K562 (cell line): ENCODE results near the gene SUPT3H. TPM values are rescaled to one million over a fixed set of nuclear protein-coding genes. Genes with fewer than 3 reads are reported as not detected.

Experiments used
- HNRNPK ChIP-seq: fragments of 200-400 bp; formaldehyde crosslinking; IDR thresholded peaks from one replicate; pipeline ENCODE4 v1.6.1; 2018; ENCODE audit warnings: mild to moderate bottlenecking, low read depth, low read length; ENCODE audit not compliant: poor library complexity, severe bottlenecking
- KDM4B ChIP-seq, 2 experiments: fragments of 450-650 bp in 1 of 2; sonication (generic) in 1 of 2; IDR thresholded peaks; 2 replicates each; pipeline ENCODE4 v1.6.1; 2016 to 2017; ENCODE audit warnings: borderline replicate concordance in 2 of 2, antibody characterized with exemption in 1 of 2, low read depth in 1 of 2, mild to moderate bottlenecking in 1 of 2
- KLF6 ChIP-seq: fragments of 250-450 bp; sonication (Bioruptor Pico); IDR thresholded peaks from 2 replicates; pipeline ENCODE4 v1.4.0; 2020; ENCODE audit warnings: mild to moderate bottlenecking, moderate library complexity, borderline replicate concordance
- LARP7 ChIP-seq: fragments of 450-650 bp; IDR thresholded peaks from 2 replicates; pipeline ENCODE4 v1.6.1; 2016
- NELFE ChIP-seq: IDR thresholded peaks from 2 replicates; pipeline ENCODE4 v1.6.1; 2011; ENCODE audit warnings: mild to moderate bottlenecking; ENCODE audit not compliant: insufficient read depth, insufficient read length
- POLR2H ChIP-seq: IDR thresholded peaks from 2 replicates; pipeline ENCODE4 v1.6.1; 2016; ENCODE audit warnings: missing genetic modification characterization, low read depth, mild to moderate bottlenecking, control low read depth, missing compliant biosample characterization, moderate library complexity
- SREBF1 ChIP-seq: fragments of 150-350 bp; IDR thresholded peaks from 2 replicates; pipeline ENCODE4 v1.6.1; 2014; ENCODE audit warnings: antibody characterized with exemption, low read depth, low read length, borderline replicate concordance
- TGIF2 ChIP-seq: sonication (generic); formaldehyde crosslinking; IDR thresholded peaks from 2 replicates; pipeline ENCODE4 v1.8.1; 2022; ENCODE audit warnings: mild to moderate bottlenecking, missing genetic modification reagents, moderate library complexity
- ZEB2 ChIP-seq: fragments of 450-650 bp; IDR thresholded peaks from 2 replicates; pipeline ENCODE4 v1.6.1; 2016
- ZNF830 ChIP-seq: fragments of 250-450 bp; sonication (Bioruptor Pico); IDR thresholded peaks from 2 replicates; pipeline ENCODE4 v1.5.0; 2021; ENCODE audit warnings: mild to moderate bottlenecking
- polyA plus RNA-seq, 8 experiments: library from polyadenylated mRNA; depleted of rRNA in 4 of 8; stranded (reverse) in 5 of 8; unstranded in 3 of 8; fragments of >200 nt; fragmentation: Nextera tagmentation in 2 of 8; fragmentation: Illumina TruSeq in 1 of 8; extraction: Ambion mirVana in 2 of 8; extraction: Trizol in 1 of 8; gene quantifications; 2 replicates each; pipeline versions ENCODE4 v1.2.1 to v1.2.3, GENCODE V29; 2011 to 2014; ENCODE audit warnings: inconsistent platforms in 1 of 8, missing spikeins in 1 of 8
- total RNA-seq, 7 experiments: library from RNA; depleted of rRNA in 6 of 7; stranded (reverse); fragments of >200 nt in 6 of 7; fragmentation: Illumina TruSeq in 2 of 7; extraction: Trizol in 2 of 7; gene quantifications; 2 replicates each; pipeline versions ENCODE4 v1.2.1 to v1.2.3, GENCODE V29; 2011 to 2021; ENCODE audit warnings: low replicate concordance in 1 of 7
- TF ChIP-seq, protein P1 (sequence below): fragments of 250-450 bp; sonication (Bioruptor Pico); IDR thresholded peaks from 2 replicates; pipeline ENCODE4 v1.4.0; 2020
- TF ChIP-seq, protein P2 (sequence below): fragments of 250-450 bp; sonication (Bioruptor Pico); IDR thresholded peaks from 2 replicates; pipeline ENCODE4 v1.4.0; 2020
- TF ChIP-seq, protein P3 (sequence below): fragments of 450-650 bp; formaldehyde crosslinking; conservative IDR thresholded peaks from 2 replicates; pipeline ENCODE4 v1.4.0; 2022; ENCODE audit warnings: mild to moderate bottlenecking, missing genetic modification characterization
- TF ChIP-seq, protein P4 (sequence below): fragments of 450-650 bp; formaldehyde crosslinking; IDR thresholded peaks from 2 replicates; pipeline ENCODE4 v1.4.0; 2020; ENCODE audit warnings: mild to moderate bottlenecking, moderate library complexity

The SUPT3H gene
- total and polyA plus RNA-seq, 9 of the 15 experiments (the other 6 are each of a cell fraction or from before 2014, with no cell fraction given), result 7.2 to 16.3 (median 11.9) TPM

DNA sequence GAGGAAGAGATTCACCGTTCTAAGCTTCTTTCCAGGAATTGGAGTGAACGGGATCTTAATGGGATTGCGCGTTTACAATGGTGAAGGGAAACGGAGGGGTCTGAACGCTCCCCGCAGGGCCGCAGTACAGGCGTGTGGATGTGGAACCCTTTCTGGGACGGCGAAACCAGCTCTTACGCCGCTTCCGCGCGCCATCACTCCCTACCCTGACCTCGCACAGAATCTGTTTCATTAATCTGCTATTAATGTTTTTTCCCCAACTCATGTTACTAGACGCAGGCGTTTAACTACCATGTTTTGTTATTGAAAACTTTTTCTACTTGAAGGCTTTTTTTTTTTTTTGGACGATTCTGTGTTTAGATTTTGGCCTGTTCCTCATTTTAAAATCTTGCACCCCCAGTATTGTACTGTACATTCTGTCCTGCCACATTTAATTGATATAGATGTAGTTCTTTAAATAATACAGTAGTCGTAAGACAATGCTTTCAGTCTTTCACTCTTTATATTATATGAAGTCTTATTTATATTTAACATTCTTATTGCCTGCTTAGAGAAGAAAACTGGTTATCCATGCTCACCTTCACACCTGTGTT lies 696 bp upstream of the SUPT3H start (continued):
- TF ChIP-seq, protein P1, sequence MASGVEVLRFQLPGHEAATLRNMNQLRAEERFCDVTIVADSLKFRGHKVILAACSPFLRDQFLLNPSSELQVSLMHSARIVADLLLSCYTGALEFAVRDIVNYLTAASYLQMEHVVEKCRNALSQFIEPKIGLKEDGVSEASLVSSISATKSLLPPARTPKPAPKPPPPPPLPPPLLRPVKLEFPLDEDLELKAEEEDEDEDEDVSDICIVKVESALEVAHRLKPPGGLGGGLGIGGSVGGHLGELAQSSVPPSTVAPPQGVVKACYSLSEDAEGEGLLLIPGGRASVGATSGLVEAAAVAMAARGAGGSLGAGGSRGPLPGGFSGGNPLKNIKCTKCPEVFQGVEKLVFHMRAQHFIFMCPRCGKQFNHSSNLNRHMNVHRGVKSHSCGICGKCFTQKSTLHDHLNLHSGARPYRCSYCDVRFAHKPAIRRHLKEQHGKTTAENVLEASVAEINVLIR (CRISPR knock-in tag), result no peak
- TF ChIP-seq ZEB2 (no peak), KDM4B (IDR thresholded peaks at IDR 0.05; ENCODE audit: borderline replicate concordance in 2 of 2, low read depth in 1 of 2) (no peak), HNRNPK (no peak), LARP7 (no peak), TGIF2 (CRISPR knock-in tag) (no peak), KLF6 (CRISPR knock-in tag) (no peak), NELFE (no peak), SREBF1 (no peak), ZNF830 (no peak), POLR2H (peak; percentile 27)
- TF ChIP-seq, protein P2, sequence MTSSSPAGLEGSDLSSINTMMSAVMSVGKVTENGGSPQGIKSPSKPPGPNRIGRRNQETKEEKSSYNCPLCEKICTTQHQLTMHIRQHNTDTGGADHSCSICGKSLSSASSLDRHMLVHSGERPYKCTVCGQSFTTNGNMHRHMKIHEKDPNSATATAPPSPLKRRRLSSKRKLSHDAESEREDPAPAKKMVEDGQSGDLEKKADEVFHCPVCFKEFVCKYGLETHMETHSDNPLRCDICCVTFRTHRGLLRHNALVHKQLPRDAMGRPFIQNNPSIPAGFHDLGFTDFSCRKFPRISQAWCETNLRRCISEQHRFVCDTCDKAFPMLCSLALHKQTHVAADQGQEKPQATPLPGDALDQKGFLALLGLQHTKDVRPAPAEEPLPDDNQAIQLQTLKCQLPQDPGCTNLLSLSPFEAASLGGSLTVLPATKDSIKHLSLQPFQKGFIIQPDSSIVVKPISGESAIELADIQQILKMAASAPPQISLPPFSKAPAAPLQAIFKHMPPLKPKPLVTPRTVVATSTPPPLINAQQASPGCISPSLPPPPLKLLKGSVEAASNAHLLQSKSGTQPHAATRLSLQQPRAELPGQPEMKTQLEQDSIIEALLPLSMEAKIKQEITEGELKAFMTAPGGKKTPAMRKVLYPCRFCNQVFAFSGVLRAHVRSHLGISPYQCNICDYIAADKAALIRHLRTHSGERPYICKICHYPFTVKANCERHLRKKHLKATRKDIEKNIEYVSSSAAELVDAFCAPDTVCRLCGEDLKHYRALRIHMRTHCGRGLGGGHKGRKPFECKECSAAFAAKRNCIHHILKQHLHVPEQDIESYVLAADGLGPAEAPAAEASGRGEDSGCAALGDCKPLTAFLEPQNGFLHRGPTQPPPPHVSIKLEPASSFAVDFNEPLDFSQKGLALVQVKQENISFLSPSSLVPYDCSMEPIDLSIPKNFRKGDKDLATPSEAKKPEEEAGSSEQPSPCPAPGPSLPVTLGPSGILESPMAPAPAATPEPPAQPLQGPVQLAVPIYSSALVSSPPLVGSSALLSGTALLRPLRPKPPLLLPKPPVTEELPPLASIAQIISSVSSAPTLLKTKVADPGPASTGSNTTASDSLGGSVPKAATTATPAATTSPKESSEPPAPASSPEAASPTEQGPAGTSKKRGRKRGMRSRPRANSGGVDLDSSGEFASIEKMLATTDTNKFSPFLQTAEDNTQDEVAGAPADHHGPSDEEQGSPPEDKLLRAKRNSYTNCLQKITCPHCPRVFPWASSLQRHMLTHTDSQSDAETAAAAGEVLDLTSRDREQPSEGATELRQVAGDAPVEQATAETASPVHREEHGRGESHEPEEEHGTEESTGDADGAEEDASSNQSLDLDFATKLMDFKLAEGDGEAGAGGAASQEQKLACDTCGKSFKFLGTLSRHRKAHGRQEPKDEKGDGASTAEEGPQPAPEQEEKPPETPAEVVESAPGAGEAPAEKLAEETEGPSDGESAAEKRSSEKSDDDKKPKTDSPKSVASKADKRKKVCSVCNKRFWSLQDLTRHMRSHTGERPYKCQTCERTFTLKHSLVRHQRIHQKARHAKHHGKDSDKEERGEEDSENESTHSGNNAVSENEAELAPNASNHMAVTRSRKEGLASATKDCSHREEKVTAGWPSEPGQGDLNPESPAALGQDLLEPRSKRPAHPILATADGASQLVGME, result 0 out of 2 replicates have a peak, but pooled peaks have one; percentile 55
- TF ChIP-seq, protein P3, sequence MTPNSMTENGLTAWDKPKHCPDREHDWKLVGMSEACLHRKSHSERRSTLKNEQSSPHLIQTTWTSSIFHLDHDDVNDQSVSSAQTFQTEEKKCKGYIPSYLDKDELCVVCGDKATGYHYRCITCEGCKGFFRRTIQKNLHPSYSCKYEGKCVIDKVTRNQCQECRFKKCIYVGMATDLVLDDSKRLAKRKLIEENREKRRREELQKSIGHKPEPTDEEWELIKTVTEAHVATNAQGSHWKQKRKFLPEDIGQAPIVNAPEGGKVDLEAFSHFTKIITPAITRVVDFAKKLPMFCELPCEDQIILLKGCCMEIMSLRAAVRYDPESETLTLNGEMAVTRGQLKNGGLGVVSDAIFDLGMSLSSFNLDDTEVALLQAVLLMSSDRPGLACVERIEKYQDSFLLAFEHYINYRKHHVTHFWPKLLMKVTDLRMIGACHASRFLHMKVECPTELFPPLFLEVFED (CRISPR knock-in tag), result no peak
- TF ChIP-seq, protein P4, sequence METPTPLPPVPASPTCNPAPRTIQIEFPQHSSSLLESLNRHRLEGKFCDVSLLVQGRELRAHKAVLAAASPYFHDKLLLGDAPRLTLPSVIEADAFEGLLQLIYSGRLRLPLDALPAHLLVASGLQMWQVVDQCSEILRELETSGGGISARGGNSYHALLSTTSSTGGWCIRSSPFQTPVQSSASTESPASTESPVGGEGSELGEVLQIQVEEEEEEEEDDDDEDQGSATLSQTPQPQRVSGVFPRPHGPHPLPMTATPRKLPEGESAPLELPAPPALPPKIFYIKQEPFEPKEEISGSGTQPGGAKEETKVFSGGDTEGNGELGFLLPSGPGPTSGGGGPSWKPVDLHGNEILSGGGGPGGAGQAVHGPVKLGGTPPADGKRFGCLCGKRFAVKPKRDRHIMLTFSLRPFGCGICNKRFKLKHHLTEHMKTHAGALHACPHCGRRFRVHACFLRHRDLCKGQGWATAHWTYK (CRISPR knock-in tag), result no peak
